ENCODE data around the gene MBP.

DNA sequence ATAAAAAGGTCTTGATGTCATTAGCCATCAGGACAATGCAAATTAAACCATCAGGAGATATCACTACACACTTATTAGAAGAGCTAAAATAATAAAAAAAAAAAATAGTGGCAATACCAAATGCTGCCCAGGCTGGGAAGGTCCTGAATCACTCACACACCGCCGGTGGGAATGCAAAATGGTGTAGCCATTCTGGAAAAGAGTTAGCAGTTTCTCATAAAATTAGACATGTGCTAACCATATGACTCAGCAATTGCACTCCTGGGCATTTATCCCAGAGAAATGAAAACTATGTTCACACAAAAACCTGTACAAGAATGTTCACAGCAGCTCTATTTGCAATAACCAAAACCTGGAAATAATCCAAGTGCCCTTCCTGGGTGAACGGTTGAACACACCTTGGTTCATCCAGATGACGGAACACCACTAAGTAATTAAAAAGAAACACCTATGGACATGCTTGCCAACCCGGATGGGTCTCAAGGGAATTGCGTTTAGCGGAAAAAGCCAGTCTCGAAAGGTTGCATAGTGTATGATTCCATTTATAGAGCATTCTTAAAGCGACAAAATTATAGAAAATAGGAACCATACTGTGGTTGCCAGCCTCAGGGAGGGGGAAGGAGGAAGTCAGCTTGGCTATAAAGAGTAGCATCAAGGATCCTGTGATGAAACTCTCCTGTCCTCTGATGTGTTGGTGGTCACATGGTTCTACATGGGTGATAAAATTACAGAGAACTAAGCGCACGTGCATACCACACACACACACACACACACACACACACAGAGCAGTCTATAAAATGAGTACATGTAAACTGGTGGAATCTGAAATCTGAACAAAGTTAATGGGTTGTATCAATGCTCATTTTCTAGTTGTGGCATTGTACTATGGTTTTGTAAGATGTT, 4.6 kb downstream of the MBP start:
- TF ChIP-seq, protein P1, sequence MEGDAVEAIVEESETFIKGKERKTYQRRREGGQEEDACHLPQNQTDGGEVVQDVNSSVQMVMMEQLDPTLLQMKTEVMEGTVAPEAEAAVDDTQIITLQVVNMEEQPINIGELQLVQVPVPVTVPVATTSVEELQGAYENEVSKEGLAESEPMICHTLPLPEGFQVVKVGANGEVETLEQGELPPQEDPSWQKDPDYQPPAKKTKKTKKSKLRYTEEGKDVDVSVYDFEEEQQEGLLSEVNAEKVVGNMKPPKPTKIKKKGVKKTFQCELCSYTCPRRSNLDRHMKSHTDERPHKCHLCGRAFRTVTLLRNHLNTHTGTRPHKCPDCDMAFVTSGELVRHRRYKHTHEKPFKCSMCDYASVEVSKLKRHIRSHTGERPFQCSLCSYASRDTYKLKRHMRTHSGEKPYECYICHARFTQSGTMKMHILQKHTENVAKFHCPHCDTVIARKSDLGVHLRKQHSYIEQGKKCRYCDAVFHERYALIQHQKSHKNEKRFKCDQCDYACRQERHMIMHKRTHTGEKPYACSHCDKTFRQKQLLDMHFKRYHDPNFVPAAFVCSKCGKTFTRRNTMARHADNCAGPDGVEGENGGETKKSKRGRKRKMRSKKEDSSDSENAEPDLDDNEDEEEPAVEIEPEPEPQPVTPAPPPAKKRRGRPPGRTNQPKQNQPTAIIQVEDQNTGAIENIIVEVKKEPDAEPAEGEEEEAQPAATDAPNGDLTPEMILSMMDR (conservative IDR thresholded peaks at IDR 0.05; ENCODE audit: low read length): no peak
- no peak for TF ChIP-seq EZH2phosphoT487 (IDR thresholded peaks at IDR 0.05; ENCODE audit: borderline replicate concordance, low read depth, low read length)

All from OCI-LY7 (cell line).